WI38 (cell line): ENCODE measurements around the gene EDC3.

Experiments
- H3K4me3 ChIP-seq: 2 replicates; pipeline ENCODE4 v1.5.1; 2011; ENCODE audit warnings: low read depth, mild to moderate bottlenecking, control low read depth, low read length
- TF ChIP-seq, protein P1 (sequence below): IDR thresholded peaks from 2 replicates; pipeline ENCODE4 v1.5.1; 2012; ENCODE audit warnings: low read depth, mild to moderate bottlenecking, control low read depth, low read length

The EDC3 gene

DNA sequence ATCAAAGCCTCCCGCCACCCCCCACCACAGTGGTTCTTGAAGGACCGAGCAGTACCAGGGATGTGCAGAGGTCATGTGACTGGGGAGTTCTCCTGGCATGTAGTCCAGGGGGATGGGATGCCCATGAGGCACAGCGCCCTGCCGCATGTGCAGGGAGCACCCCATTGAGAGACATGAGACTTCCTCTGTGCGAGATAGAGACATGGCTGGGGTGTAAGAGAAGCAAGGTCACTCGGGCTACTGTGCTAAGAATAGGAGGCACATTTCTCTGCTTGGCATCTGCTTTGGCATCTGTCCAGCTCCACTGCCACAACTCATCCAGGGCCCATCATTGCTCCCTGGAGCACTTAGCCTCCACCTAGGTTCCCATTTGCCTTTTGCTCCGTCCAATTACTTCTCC lies 31.9 kb upstream of the EDC3 start:
- no peak overlapping the region for H3K4me3 ChIP-seq
- TF ChIP-seq, protein P1, sequence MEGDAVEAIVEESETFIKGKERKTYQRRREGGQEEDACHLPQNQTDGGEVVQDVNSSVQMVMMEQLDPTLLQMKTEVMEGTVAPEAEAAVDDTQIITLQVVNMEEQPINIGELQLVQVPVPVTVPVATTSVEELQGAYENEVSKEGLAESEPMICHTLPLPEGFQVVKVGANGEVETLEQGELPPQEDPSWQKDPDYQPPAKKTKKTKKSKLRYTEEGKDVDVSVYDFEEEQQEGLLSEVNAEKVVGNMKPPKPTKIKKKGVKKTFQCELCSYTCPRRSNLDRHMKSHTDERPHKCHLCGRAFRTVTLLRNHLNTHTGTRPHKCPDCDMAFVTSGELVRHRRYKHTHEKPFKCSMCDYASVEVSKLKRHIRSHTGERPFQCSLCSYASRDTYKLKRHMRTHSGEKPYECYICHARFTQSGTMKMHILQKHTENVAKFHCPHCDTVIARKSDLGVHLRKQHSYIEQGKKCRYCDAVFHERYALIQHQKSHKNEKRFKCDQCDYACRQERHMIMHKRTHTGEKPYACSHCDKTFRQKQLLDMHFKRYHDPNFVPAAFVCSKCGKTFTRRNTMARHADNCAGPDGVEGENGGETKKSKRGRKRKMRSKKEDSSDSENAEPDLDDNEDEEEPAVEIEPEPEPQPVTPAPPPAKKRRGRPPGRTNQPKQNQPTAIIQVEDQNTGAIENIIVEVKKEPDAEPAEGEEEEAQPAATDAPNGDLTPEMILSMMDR = no peak

DNA sequence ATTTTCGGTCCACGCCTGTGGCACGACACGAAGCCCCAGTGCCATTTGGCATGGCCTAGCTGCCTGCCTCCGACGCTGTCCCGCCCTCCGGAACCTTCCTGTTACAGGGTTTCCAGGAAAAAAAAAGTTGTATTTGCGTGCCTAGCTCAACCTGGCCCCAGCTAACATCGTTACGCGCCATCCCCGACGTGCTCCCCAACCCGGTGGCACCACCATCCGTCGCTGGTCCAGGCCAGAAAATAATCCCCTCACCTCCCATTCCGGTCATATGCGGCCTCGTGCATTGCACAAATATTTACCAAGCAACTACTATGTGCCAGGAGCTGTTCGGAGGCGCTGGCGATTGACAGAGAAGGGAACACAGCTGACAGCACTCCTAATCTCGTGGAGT lies 30.9 kb upstream of the EDC3 start:
- H3K4me3 ChIP-seq = peak overlapping the region; percentile 52

DNA sequence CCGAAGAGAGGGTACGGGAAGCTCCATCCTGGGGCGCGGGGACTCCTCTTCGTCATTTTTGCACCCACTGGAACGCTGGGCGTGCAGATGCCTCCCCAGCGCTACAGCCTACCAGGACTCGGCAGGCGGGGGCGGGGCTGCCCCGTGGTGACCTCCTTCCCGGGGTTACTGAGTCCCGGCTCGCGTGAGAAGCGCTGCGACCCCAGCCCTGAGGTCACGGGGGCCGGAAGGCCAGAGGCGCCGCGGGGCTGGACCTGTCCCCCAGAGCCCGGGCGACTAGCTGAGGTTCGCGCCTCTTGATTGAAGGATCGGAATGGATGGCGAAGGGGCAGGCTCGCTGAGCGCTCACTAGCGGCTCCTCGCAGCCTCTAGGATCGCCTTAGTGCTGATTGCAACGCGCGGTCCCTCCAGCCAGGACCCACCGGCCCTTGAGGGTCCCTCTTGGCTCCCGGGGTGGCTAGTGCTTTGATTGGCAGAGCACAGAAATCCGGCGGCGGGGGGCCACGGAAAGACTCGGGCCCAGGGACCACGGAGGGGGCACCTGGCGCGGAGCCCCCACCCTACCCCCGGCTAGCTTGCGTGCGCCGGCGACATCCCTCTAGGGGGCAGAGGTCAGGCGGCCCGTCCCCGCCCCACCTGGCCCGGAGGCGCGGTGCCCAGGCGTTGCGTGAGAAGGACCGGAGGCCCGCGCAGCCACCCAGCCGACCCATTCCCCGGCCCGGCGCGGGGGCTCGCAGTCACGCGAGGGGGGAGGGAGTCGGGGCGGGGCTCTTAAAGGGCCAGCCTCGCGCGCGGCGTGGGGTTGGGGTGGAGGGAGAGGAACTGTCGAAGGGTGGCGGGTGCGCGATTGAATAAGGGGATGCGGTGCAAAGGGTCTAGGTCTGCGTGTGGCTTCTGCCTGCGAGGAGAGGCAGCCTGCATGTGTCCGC lies 30.3 kb upstream of the EDC3 start:
- peak overlapping the region; percentile 52 for H3K4me3 ChIP-seq
- TF ChIP-seq, protein P1 = no peak

More for the DNA sequence above, 30.9 kb upstream of the EDC3 start:
- TF ChIP-seq, protein P1 = no peak

DNA sequence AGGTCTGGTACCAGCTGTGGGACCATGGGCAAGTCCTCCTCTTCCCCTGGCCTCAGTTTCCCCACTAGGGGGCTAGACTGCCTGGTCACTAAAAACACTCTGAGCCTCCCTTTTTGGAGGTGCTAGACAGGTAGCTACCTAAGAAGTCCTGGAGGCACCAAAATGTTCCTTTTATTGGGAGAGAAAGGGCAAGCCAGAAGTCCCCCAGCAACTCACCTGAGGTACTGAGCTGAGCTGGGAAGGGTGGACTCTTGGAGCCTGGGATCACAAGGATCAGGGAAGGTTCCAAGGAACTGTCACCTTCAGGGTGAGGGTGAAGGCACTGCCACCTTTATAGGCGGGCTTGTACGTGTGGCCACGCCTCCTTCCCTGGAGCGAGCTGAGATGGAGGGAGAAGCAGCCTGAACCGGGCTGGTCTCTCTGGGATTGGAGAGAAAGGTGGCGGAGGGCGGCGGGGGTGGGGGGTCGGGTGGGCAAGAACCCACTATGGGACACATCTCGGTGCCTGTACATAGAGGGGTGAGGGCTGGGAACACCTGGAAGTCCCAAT lies 29.5 kb upstream of the EDC3 start, which contains the start of gene CYP1A1:
TSS of gene CYP1A1 (minus strand) at position 304 of the 550 bp plus-strand sequence. CDS start 2,431 bp downstream, outside the sequence.
- peak within 1 kb of the TSS; percentile 52 for H3K4me3 ChIP-seq
- TF ChIP-seq, protein P1 = no peak

DNA sequence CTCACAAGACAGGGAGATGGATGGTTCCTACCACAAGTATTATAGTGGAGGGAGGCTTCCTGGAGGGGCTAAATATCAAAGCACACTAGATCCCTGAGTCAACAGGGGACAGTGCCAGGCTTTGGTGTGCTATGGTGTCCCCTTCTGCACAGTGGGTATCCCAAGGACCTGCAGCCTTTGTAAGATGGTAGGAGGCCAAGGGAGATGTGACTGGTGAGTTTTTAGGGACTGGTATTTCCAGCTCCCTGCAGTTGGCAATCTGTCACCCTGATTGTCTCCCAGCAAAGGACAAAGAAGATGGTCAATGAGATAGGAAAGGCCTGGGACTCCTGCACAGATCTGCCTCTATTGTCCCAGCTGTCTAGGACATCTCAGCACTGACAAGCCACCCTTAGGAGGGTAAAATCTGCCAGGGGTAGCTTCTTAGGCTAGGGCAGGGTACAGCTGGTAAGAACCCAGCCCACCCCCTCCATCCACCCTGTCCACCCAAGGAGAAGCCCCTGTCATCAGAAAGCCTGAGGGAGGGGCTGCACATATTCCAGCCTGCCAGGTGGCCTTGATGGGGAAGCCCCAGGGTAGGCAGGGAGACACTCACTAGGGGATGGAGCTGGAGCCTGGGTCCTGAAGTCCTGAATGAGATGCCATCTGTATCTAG lies 28.9 kb upstream of the EDC3 start:
- TF ChIP-seq, protein P1 = no peak
- H3K4me3 ChIP-seq = no peak overlapping the region

DNA sequence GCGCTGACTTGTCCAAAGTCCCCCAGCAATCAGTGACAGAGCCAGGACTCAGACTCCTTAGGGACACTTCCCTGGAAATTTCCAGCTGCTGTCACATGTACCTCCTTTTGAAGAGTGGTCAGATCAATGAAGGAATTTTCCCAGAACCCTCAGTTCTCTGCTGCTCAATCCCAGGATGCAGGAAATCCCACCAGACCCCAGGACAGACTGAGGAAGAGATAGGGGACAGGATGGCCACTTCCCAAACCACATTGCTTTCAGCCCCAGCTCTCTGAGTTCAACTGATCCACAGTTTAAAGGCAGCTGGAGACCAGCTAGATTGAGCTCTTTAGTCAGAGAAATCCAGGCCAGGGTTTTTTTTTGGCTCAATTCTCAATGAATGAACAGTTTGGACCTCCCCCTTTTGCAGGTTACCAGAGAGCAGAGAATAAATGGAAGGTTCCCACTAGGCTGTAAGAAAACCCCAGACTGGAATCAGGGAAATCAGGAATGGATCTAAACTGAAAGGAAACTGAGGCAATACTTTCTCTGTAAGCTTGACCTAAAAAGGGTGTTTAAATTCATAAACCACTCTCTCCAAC lies 28.0 kb upstream of the EDC3 start:
- TF ChIP-seq, protein P1 = no peak
- no peak overlapping the region for H3K4me3 ChIP-seq

DNA sequence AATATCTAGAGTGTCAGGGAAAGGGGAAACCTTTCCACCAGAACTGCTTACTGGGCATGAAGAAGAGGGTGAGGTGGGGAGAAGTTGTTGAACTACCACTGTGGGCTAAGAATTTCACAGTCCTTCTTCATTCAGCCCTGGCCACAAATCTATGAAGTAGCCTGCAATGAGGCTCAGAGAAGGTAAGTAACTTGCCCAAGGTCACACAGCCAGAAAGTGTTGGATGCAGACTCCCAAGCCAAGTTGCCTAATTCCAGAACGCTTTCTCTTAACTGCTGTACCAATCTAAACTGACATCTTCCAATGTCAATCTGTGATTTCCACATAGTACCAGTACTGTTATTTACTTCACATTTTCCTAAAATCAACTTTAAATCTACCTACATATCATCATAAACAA lies 27.4 kb upstream of the EDC3 start:
- H3K4me3 ChIP-seq = no peak overlapping the region
- TF ChIP-seq, protein P1 = no peak
